Uterus (tissue), 2 donors: Measurements from ENCODE around the gene ROCK2.

Experiments
- POLR2A ChIP-seq, 2 donors: fragments of 450-650 bp; IDR thresholded peaks; one replicate each; pipeline ENCODE4 v1.6.1; 2016; ENCODE audit warnings: antibody characterized with exemption in 2 of 2, mild to moderate bottlenecking in 1 of 2, moderate library complexity in 1 of 2
- TF ChIP-seq, protein P1 (sequence below), 4 experiments: fragments of 200-600 bp in 2 of 4; fragments of 450-650 bp in 2 of 4; sonication (generic) in 2 of 4; IDR thresholded peaks; one replicate each; pipeline ENCODE4 v1.5.1; 2016 to 2019; ENCODE audit warnings: antibody characterized with exemption in 4 of 4, mild to moderate bottlenecking in 2 of 4, moderate library complexity in 1 of 4

DNA sequence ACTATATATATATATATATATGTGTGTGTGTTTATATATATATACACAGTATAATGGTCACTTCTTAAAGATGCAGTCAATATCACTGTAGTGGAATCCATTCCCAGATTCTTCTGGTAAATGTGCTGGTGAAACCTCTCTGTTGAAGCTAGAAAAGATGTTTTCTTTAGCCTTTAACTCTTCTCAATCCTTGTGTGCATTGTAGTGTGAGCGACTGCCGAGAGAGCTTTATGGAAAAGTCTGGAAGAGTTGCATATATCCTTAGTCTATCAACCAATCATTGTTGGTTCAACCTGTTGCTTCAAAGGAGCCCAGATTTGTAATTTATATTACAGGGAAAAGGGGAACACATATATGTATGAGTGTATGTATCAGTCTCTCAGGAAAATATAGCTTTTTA lies 161.5 kb downstream of the ROCK2 start:
- TF ChIP-seq, protein P1, sequence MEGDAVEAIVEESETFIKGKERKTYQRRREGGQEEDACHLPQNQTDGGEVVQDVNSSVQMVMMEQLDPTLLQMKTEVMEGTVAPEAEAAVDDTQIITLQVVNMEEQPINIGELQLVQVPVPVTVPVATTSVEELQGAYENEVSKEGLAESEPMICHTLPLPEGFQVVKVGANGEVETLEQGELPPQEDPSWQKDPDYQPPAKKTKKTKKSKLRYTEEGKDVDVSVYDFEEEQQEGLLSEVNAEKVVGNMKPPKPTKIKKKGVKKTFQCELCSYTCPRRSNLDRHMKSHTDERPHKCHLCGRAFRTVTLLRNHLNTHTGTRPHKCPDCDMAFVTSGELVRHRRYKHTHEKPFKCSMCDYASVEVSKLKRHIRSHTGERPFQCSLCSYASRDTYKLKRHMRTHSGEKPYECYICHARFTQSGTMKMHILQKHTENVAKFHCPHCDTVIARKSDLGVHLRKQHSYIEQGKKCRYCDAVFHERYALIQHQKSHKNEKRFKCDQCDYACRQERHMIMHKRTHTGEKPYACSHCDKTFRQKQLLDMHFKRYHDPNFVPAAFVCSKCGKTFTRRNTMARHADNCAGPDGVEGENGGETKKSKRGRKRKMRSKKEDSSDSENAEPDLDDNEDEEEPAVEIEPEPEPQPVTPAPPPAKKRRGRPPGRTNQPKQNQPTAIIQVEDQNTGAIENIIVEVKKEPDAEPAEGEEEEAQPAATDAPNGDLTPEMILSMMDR (IDR thresholded peaks at IDR 0.05) = no peak
- TF ChIP-seq POLR2A (IDR thresholded peaks at IDR 0.05) = no peak
